ENCODE data around the gene HTT. TPM values are rescaled to one million over a fixed set of nuclear protein-coding genes. Genes with fewer than 3 reads are reported as not detected.

HTT gene
- polyA plus RNA-seq, 3 donors: 1.8 to 27.1 (median 3.0) TPM

- no peak overlapping the region for H3K4me2 ChIP-seq (replicated peaks; ENCODE audit: extremely low read depth, low read length, poor library complexity, severe bottlenecking)
- H3K9me3 Mint-ChIP-seq: no peaks in the 10 kb centered on the region
- no peak overlapping the region for H3K27ac ChIP-seq (ENCODE audit: low read depth in 1 of 2, low read length in 2 of 2)
- H3K27ac Mint-ChIP-seq: peak overlapping the region in 4 of 7 donors; percentile 14 to 78 (median 52)
- TF ChIP-seq, protein P1, sequence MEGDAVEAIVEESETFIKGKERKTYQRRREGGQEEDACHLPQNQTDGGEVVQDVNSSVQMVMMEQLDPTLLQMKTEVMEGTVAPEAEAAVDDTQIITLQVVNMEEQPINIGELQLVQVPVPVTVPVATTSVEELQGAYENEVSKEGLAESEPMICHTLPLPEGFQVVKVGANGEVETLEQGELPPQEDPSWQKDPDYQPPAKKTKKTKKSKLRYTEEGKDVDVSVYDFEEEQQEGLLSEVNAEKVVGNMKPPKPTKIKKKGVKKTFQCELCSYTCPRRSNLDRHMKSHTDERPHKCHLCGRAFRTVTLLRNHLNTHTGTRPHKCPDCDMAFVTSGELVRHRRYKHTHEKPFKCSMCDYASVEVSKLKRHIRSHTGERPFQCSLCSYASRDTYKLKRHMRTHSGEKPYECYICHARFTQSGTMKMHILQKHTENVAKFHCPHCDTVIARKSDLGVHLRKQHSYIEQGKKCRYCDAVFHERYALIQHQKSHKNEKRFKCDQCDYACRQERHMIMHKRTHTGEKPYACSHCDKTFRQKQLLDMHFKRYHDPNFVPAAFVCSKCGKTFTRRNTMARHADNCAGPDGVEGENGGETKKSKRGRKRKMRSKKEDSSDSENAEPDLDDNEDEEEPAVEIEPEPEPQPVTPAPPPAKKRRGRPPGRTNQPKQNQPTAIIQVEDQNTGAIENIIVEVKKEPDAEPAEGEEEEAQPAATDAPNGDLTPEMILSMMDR (IDR thresholded peaks at IDR 0.05): no peak
- H3K4me1 Mint-ChIP-seq: peaks cover 7% of the 10 kb centered on the region
- no peak overlapping the region for H3K4me3 ChIP-seq (replicated peaks in 1 of 3; ENCODE audit: low read depth in 2 of 3, low read length in 3 of 3)
- peaks cover 4 to 6% of the 10 kb centered on the region in 2 donors for H3K4me1 ChIP-seq (ENCODE audit: control insufficient read depth in 1 of 2, insufficient read depth in 2 of 2, low read length in 2 of 2)
- peaks cover 5% of the 10 kb centered on the region for H4K20me1 ChIP-seq (ENCODE audit: insufficient read depth, low read length)
- peaks cover 73 to 91% of the 10 kb centered on the region in 2 donors for H3K36me3 ChIP-seq (replicated peaks in 1 of 2; ENCODE audit: control insufficient read depth in 1 of 2, insufficient read depth in 2 of 2, low read length in 2 of 2)
- H3K9me3 ChIP-seq (replicated peaks in 1 of 2; ENCODE audit: control insufficient read depth in 1 of 2, insufficient read depth in 1 of 2, low read length in 2 of 2): no peaks in the 10 kb centered on the region
- peaks cover 0 to 5% (median 0%) of the 10 kb centered on the region in 3 donors for H3K27me3 Mint-ChIP-seq (ENCODE audit: low read depth in 3 of 3)
- intact Hi-C loops (cut with micrococcal nuclease): loop anchor here in 1 of 2 donors (10.0 kb wide), 2 partner anchors 108 to 248 kb away; partner anchors contain the start of gene HGFAC
- DNase-seq: no peak
- no peaks in the 10 kb centered on the region for H3K79me2 ChIP-seq (ENCODE audit: insufficient read depth, low read length)
- no peak overlapping the region for H2AFZ ChIP-seq (ENCODE audit: insufficient read depth, low read depth, low read length, poor library complexity, severe bottlenecking)
- H3K27me3 ChIP-seq (ENCODE audit: control insufficient read depth in 2 of 2, insufficient read depth in 2 of 2, low read length in 2 of 2): no peaks in the 10 kb centered on the region
- no peak overlapping the region for H3K4me3 Mint-ChIP-seq
- H3K9ac ChIP-seq (ENCODE audit: insufficient read depth, low read length, poor library complexity, severe bottlenecking): no peak overlapping the region
- peaks cover 82 to 85% of the 10 kb centered on the region in 2 donors for H3K36me3 Mint-ChIP-seq
- WGBS (ENCODE audit: insufficient coverage): 65% methylated on average over 5 of the region's 7 CpGs
These were observed 122.3 kb downstream of the HTT start for GRCh38 chr4:3196670-3197359.

DNA sequence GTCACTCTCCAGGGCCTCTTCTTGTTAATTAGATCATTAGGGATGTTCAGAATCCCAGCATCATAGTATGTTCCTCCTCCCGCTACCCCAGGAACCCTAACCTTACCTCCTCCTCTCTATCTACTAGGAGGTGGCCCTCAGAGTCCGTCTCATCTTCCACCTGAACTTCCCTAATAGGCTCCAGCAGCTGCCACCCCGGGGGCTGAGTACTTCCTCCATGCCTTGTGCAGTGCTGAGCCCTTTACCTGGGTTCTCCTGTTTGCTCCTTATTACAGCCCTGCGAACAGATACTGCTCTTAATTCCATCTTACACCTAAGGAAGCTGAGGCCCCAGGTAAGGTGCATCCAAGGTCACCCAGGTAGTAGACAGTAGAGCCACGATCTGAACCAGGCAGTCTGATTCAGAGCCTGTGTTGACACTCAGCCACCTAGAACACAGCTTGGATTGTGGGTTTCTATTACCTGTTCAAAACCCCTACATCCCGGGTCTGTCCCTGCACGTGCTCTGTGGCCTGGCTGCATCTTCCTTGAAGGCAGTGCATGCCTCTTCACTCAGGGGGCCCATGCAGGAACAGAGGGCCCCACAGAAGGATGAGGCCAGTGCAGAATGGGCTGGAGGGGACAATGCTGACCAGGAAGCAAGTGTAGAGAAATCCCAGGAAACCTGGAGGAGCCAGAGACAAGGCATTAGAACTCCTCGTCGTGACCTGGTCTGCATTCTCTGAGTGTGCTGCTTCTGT lies 123.1 kb downstream of the HTT start:
- Histone ChIP-seq H3K4me3 (replicated peaks in 1 of 3; ENCODE audit: low read depth in 2 of 3, low read length in 3 of 3) (no peak overlapping the region), H3K27ac (ENCODE audit: low read depth in 1 of 2, low read length in 2 of 2) (no peak overlapping the region), H2AFZ (ENCODE audit: insufficient read depth, low read depth, low read length, poor library complexity, severe bottlenecking) (no peak overlapping the region), H3K4me2 (replicated peaks; ENCODE audit: extremely low read depth, low read length, poor library complexity, severe bottlenecking) (no peak overlapping the region), H3K4me1 (ENCODE audit: control insufficient read depth in 1 of 2, insufficient read depth in 2 of 2, low read length in 2 of 2) (peaks cover 11 to 14% of the 10 kb centered on the region in 2 donors), H4K20me1 (ENCODE audit: insufficient read depth, low read length) (peaks cover 12% of the 10 kb centered on the region), H3K9ac (ENCODE audit: insufficient read depth, low read length, poor library complexity, severe bottlenecking) (no peak overlapping the region), H3K36me3 (replicated peaks in 1 of 2; ENCODE audit: control insufficient read depth in 1 of 2, insufficient read depth in 2 of 2, low read length in 2 of 2) (peaks cover 66 to 84% of the 10 kb centered on the region in 2 donors), H3K9me3 (replicated peaks in 1 of 2; ENCODE audit: control insufficient read depth in 1 of 2, insufficient read depth in 1 of 2, low read length in 2 of 2) (no peaks in the 10 kb centered on the region), H3K27me3 (ENCODE audit: control insufficient read depth in 2 of 2, insufficient read depth in 2 of 2, low read length in 2 of 2) (no peaks in the 10 kb centered on the region), H3K79me2 (ENCODE audit: insufficient read depth, low read length) (no peaks in the 10 kb centered on the region)
- TF ChIP-seq, protein P1 (IDR thresholded peaks at IDR 0.05): no peak
- Mint-ChIP-seq H3K36me3 (peaks cover 77 to 80% of the 10 kb centered on the region in 2 donors), H3K9me3 (no peaks in the 10 kb centered on the region), H3K27me3 (ENCODE audit: low read depth in 3 of 3) (peaks cover 0 to 4% (median 0%) of the 10 kb centered on the region in 3 donors), H3K4me1 (peaks cover 15% of the 10 kb centered on the region), H3K27ac (peak overlapping the region in 3 of 7 donors; percentile 14 to 78 (median 76)), H3K4me3 (no peak overlapping the region)
- 83% methylated on average over 6 of the region's 9 CpGs for WGBS (ENCODE audit: insufficient coverage)
- intact Hi-C loops (cut with micrococcal nuclease): loop anchor here in 1 of 2 donors (10.0 kb wide), 2 partner anchors 107 to 247 kb away; partner anchors contain the start of gene HGFAC
- no peak for DNase-seq
